IPS-18c (cell line): ENCODE data around the gene MEIS3.

Experiments
- H3K4me3 ChIP-seq: 2 replicates; pipeline ENCODE4 v1.7.0; 2013; ENCODE audit warnings: low read depth, mild to moderate bottlenecking, low read length, moderate library complexity; ENCODE audit not compliant: insufficient read depth
- H3K9me3 ChIP-seq: one replicate; pipeline ENCODE4 v1.6.1; 2013; ENCODE audit warnings: mild to moderate bottlenecking, low read length, moderate library complexity; ENCODE audit not compliant: control insufficient read depth, insufficient read depth

Gene MEIS3

DNA sequence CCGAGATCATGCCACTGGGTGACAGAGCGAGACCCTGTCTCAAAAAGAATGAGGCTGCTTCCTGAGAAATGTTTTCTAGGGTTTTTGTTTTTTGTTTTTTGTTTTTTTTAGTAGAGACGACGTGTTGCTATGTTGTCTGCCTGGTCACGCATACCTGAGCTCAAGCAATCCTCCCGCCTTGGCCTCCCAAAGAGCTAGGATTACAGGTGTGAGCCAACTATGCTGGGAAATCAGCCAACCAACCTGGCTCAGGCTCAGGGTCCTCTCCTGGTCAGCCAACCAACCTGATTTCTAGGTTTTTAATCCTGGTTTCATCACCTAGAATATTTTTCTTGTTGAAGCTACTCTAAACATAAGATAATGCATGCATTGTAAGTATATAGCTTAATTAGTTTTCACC is 62.4 kb downstream of the MEIS3 start:
- Histone ChIP-seq H3K9me3 (no peaks in the 10 kb centered on the region), H3K4me3 (no peak overlapping the region)

DNA sequence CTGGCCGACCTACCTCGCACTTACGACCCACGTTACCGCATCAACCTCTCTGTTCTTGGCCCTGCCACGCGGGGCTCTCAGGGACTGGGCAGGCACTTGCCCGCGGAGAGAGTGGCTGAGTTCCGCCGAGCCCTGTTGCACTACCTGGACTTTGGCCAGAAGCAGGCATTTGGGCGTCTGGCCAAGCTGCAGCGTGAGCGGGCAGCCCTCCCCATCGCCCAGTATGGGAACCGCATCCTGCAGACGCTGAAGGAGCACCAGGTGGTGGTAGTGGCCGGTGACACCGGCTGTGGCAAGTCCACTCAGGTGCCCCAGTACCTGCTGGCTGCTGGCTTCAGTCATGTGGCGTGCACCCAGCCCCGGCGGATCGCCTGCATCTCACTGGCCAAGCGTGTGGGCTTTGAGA is 66.0 kb downstream of the MEIS3 start:
- Histone ChIP-seq H3K9me3 (no peaks in the 10 kb centered on the region), H3K4me3 (no peak overlapping the region)
